Activated CD8-positive, alpha-beta memory T cell treated with anti-CD3 and anti-CD28 coated beads for 24 hours (primary cell): ENCODE data around the gene DMGDH.
"Not testable (repeated sequence)": the region's sequence is repeated elsewhere in the genome, so short reads cannot be mapped to it uniquely, and the experiment has no call there.

Experiments
- DNase-seq: peaks from one replicate; pipeline ENCODE4 v3.0.0-alpha.2; 2020

Gene DMGDH

DNA sequence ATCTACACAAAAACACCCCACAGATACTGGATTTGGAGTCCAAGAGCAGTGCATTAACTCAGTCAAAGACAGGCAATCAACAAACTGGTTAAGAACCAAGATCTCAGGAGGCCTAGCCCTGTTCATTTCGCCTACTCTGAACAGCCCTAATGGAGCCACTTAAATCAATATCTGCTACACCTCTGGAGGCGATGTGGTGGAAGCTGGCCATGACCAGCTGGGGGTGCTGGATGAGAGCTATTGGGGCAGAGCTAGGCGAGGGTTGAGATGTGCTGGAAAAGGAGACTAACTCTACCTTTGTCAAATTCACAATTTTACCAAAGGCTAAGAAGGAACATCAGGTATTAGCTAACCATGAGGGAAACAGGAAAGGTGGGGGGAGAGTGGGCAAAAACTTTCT lies 61.1 kb downstream of the DMGDH start:
- no peak for DNase-seq

DNA sequence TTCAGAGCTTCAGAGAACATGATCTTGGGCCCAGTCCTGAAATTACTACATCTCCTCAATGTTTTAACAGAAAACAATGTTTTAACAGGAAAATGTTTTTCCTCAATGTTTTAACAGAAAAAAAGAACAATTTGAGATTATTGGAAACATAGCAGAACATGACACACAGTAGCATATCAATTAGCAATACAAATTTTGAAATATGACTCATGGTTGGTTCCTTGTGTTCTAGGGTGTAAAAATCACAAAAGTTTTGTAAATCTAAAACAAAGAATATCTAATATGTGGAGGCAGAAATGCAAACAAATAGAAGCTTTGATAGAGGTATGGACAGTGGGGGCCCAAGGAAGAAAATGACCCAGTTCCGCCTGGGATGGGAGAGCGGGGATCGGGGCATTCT lies 61.6 kb downstream of the DMGDH start:
- no peak for DNase-seq

DNA sequence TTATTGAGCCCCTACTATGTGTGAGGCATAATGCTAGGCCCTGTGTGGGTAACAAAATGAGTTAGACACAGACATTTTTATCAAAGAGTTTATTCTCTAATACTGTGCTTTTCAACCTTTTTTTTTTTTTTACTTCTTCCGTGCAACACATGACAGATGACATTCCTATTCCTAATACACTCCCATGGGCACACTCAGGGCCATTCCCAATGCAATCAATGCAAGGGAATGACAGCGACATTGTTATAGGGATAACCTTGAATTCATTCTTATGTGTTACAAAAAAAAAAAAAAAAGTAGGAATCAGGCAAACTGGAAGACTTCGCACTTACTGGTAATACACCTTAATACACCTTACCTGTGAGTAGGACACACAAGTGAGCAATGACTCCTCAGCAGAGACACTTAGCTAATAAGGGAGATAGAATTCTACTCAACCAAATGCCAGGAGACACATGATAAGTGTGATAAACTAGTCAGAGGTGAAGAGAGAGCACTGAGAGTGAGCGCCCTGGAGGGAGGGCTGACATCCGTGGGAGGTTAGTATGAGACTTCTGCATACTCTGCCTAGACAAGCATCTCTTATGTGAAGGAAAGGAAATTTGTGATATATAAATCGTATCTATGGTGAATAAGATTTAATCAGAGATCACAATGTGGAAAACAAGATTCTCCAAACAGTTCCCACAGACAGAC lies 63.4 kb downstream of the DMGDH start:
- no peak for DNase-seq

DNA sequence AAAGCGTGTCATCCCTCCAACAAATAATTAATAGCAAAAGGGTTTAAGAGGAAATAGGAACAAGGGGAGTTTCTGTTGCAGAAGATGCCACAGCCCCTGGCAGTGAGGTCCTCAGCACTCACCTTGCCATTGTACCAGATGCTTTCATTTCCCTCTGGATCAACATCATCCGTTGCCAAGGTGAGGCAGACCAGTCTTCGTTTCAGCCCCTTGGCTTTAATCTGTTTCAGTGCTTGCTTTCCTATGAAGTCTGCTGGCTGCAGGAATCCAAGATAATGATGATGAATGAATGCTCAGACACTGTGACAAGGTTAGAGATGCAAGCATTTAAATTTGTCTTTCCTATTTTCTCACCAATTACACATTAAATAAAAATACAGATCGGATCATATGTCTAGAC lies 64.3 kb downstream of the DMGDH start:
- no peak for DNase-seq

DNA sequence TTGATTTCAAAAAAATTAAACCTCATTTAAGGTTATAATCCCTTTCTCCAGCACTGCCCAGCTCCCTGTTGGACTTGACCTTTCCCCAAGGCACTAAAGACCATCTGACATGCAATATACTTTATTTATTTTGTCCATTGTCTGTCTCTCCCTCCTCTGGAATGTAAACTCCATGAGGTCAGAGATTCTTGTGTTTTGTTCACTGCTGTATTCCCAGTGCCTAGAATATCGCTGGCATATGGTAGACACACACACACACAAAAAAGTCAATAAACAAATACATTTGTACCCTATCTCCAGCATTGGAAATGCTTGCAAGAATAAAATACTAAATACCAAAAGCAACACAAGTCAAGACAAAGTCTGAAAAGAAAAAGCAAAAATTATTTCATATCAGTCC lies 67.1 kb downstream of the DMGDH start:
- DNase-seq, result no peak

DNA sequence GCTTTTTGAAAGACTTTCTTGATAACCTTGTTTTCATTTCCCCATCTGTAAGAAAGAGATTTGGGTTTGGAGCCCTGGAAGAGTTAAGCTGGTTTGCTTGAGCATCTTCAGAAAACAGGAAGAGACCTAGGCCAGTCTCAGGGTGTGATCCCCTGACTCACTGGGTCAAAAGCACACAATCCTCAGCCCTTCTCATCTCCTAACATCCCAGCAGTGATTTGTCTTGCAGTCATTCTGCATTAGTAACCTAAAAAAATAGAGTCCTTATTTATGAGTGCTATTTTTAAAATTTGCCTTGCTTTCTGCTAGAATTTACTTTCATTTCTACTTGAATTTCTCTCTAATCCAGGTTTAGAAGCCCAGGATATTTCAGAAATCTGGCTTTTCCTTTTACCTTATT lies 68.0 kb downstream of the DMGDH start:
- DNase-seq, result no peak

DNA sequence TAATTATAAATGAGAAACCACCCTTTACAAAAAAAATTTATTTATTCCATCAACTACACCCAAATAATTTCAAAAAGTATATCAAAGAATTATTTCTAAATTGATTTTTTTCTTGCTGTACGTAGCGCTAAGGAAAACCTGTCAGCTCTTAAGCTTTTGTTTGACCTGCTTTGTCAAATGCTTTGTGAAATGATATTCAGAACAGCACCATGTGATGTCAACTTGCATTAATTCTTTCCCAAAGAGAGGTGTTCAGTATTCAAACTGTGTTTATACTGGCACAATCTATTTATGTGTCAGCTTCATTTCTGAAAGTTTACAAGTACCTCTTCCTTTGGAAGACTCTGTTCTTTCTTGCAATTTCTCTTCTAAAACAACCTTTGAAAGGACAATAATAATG lies 72.4 kb downstream of the DMGDH start:
- DNase-seq, result no peak

DNA sequence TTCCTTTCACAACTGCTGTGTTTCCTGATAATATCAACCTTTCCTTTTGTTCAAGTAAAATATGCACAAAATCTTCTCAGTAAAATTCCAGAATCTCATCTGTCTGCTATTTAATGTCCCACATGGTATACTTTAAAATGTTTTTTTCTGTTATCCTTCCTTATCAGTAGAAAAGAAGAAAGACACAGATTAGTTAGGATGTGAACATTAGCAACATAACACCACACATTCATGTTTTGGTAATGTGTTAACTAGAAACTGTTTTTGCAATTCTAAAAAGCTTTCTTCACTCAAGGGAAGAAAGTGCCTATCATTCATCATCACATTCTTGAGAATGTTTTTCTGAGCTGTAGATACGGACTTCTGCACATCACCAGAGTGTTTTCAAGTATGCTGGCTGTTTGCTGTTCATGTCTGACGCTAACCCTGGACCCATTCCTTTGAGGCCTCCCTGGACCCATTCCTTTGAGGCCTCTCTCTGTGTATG lies 73.9 kb downstream of the DMGDH start:
- no peak for DNase-seq

DNA sequence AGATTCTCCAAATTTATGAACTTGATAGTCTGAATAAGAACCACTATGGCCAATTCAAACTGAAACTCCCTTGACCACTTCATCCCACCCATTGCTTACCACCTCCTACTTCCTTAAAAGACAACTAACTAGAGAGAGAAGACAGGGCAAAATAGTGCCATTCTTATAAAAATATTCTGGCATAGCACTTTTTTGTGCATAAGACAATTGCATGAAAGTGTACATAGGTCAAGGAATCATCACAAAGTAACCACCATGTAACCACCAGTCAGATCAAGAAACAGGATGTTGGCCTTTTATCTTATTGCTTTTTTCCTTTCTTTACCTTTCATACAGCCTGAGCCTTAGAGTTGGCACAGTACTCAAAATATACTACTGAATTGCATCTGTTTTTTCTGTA lies 76.3 kb downstream of the DMGDH start:
- DNase-seq, result no peak

DNA sequence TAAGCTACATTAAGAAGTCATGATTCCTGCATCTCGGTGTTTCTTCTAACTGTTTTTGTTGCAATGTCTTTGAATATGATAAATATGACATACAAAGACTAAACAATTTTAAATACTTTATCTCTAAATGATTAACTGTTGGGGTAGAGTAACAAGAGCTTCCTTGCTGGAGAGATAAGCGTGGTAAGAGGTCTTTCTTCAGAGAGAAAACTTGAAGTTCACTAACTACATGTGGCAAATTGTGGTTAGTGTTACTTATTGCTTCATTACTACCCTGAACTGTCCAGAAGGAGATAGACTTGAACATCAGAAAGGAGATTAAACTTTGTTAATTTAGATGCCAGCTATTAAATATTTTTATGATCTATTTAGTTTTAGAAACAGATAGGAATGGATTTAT lies 77.3 kb downstream of the DMGDH start:
- no peak for DNase-seq

DNA sequence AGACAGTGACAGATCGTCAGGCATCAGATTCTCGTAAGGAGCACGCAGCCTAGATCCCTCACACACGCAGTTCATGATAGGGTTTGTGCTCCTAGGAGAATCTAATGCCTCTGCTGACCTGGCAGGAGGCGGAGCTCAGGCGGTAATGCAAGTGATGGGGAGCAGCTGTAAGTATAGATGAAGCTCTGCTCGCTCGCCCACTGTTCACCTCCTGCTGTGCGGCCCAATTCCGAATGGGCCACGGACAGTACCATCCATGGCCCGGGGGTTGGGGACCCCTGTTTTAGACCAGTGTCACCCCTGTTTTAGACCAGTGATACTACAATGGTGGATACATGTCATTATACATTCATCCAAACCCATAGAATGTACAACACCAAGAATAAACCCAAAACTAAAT lies 80.4 kb downstream of the DMGDH start:
- no peak for DNase-seq

DNA sequence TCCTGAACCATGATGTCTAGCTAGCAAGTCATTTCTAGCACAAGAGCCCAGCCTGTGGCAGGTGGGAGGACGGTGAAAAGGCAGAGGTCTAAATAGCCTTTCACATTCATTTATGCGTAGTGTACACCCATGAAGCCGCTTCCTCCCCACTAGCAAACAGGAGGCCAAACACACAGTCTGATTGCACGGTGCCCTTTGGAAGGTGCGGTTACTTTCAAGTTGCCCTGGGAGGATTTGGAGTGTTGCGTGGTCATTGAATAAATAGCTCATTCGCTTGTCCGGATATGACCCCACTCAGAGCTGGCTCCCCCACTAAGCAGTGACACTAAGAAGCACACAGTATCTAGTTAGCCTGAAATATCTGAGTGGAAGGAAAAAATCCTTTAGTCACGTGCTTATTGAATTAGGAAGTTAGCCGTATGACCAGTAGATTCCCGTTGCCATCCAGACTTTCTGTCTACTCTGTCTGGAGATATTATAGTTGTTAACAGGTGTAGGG lies 83.7 kb downstream of the DMGDH start:
- peak; percentile 80 for DNase-seq

DNA sequence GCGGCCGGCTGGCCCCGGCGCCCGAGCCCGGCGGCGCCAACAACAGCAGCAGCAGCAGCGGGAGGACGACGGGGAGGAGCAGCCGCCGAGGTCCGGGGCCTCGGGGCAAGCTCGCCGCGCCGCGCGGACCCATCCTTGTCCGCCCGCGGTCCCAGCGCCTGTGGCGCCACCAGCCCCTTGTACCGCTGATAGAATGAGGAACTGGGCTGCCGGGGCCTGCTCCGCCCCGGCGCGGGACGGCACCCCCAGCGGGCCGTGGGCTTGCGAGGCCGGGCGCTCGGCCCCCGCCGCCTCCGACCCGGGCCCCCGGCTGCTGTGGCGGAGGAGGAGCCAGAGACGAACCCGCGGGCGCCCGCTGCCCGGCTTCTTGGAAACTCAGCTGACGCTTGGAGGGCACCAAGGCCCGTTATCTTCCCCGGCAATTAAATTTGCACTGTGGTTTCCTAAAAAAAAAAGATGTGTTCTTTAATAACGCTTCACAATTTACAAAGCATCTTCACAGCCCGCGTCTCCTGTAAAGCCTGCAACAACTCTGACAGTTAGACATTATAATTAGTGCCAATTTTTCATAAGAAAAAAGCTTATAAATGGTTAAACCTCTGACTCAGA lies 84.3 kb downstream of the DMGDH start, which contains the start of gene ARSB:
ARSB (minus strand) TSS at position 195 of the 609 bp plus-strand sequence; CDS start at position 133, 62 bp downstream.
- DNase-seq, result peak; percentile 85

DNA sequence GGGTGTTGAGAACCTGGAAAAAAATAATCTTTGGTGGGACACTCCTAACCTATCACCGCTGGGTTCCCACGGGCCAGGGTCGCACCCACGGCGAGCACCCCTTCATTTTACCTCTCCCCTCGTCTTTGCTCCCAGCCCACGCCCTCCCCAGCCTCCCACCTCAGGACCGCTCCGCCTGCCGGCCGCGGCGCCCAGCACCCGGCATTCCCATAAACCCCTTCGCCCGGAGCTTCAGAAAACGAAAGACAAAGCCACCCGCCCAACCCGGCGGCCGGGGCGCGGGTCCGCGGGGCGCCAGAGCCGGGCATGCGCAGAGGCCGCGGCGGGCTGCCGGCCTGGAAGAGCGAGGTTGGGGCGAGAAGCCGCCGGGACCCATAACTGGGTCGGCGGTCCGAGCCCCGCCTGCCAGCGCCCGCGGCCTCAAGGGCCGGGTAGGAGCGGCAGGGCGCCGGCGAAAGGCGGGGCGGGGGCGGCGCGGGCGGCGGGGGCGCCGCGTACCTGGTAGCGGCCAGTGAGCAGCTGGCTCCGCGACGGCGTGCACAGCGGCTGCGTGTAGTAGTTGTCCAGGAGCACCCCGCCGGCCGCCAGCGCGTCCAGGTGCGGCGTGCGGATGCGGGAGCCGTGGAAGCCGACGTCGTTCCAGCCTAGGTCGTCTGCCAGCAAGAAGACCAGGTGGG lies 84.9 kb downstream of the DMGDH start:
- peak; percentile 90 for DNase-seq

DNA sequence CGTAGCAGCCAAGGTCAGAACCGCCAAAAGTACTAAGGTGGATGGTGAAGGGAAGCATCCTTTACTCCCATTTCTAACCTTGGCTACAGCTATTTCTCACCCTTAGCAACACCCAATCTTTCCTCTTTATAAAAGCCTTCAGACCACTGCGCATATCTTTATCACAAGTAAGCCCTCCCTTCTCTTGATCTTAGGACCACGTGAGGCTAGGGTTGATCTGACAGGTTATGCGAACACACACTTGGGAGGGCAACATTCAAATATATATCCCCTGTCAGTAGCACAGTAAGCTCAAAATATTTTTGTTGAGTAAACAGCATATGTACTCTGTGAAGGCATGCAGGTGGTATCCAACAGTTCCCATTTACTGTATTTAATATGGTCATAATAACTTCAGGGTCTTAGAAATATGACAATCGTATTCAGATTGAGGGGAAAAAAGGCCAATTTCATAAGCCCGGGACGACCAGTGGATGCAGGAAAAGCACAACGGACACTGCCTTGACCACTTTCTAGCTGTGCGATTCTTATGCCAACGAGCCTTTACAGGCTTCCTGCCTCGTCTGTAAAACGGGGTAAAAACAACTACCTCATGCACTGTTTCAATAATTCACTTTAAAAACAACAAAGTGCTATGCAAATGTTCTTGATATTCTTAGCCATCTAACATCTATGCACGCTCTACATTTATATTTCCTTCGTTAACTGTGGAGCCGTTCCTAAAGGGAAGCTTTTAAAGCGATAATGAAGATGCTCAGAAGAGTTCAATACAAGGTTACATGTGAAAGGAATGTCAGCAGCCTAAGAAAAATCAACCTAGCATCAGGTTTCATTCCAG lies 85.7 kb downstream of the DMGDH start:
- no peak for DNase-seq

DNA sequence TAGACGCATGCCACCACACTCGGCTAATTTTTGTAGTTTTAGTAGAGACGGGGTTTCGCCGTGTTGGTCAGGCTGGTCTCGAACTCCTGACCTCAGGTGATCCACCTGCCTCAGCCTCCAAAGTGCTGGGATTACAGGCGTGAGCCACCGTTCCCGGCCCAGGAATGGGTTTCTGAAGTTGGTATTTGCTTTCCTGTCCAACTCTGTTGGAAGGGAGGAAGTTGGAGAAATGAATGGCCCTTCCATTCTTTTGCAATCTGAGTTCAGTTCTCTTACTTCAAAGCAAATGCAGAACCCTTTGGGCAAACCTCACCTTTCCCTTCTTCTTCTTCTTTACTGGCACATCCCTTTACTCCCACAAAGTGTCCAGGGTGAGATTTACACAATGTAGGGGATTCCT lies 86.3 kb downstream of the DMGDH start:
- DNase-seq, result not testable (repeated sequence)

DNA sequence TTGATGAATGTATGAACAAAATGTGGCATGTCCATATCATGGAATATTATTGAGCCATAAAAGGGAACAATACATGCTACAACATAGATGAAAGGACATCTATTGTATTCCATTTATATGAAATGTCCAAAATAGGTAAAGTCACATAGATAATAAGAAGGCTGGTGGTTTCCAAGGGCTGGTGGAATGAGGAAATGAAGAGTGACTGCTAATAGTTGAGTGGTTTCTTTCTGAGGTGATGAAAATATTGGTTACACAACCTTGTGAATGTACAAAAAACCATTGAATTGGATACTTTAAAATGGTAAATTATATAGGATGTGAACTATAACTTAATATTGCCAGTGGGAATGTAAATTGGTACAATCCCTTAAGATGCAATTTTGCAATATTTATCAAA lies 89.6 kb downstream of the DMGDH start:
- no peak for DNase-seq

DNA sequence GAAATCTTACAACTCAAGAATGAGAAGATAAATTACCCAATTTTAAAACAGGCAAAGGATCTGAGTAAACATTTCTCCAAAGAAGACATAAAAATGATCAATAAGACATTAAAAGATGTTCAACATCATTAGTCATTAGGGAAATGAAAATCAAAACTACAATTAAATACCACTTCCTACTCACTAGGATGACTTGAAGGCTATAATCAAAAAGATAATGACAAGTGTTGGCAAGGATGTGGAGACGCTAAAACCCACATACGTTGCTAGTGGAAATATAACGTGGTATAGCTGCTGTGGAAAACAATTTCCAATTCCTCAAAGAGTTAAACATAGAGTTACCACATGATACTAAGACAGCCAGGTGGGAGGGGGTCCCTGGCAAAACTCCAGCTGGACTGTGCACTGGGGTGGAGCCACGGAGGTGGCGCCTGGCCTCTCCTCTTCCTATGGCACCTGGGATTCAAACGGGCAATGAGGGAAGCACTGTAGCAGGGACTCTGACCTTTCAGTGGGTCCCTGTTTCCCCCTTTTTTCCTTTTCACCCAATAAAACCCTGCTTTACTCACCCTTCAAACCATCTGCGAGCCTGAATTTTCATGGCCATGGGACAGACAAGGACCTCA lies 90.2 kb downstream of the DMGDH start:
- DNase-seq, result no peak

DNA sequence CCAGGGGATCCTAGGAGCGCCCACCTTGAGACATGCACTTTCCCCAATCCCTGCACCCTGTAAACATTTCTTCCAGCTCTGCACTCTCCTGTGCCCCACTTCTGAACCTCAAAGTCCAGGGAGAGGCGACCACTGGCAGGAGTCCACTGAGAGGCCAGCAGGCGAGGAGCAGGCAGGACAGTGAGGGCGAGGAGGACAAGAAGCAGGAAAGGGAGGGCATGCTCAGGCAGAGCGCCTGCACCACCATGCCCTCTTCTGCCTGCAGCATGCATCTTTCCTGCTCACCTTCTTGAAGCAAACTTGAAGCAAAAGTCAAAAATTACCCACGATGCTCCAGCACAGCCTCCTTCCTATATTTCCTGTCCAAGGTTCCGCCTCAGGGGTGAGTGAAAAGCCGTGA lies 94.4 kb downstream of the DMGDH start:
- DNase-seq, result no peak

DNA sequence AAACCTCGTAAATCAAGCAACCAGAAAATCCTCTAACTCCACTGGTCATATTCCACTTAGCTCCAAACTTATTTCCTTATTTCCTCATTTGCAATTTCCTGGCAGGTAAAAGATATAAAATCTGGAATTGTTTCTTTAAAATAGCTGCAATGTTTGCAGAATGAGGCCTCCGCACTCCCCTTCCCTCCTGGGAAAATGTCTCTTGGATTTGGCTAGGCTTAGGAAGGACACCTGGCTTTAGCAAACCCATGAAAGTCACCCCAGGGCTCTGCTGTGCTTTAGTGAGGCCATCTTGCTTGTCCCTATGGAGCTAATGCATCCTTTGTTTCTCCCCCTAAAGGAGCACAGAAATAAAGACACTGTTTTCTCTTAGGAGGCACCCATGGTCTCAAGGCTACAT lies 94.9 kb downstream of the DMGDH start:
- DNase-seq, result no peak

DNA sequence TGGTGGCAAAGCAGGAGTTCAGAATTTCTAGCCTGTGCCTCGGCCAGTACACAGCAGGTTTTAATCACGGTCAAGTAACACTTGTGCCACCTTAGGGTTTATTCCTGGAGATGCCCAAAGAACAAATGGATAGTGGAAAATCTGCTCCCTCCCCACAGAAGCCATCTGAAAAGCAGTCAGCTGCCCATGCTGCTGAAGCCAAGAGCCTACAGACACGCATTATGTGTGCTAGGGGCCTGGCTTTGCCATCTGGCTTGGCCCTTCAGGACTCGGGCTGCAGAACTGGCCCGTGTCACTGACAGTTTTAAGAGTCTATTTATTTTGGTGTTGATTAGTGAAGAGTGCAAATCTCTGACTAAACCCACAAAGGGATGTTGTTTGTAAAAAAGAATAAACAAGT lies 95.5 kb downstream of the DMGDH start:
- DNase-seq, result no peak

DNA sequence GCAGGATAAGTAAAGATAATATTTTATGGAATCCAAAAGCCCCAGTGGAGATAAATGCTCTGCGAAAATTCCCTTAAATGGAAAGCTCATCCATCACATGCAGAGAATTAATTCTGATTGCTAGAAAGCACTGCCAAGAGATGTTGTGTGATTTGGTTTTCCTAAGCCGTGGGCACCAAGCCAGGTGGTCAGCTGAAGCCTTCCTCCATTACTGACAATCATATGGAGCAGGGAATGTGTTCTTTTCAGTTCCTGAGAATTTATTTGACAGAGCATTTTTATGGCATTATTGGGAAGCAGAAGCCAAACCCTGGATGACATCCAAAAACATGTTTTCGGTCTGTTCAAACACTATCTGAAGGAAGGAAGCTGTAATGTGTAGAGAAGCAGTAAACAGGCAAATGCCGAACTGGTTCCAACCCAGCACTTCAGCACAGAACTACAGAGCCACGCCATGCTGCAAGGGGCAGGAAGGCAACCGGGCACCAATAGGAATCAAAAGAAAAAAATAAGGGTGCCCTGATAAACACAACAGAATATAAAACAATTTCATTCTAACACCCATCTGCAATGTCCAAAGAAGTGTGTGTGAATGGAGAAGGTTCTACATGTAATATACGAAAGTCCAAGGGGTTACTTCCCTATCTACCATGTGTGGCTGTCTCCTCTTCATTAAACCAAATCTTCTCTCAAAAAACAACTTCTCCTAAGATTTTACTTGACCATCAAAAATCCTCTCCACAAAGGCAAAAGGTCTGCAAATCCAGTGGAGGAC lies 96.6 kb downstream of the DMGDH start:
- DNase-seq, result no peak
